Colonic mucosa (tissue), 4 donors: ENCODE measurements around the gene GATB. TPM values are rescaled to one million over a fixed set of nuclear protein-coding genes. Genes with fewer than 3 reads are reported as not detected.

Experiments used
- DNase-seq: peaks from one replicate; pipeline ENCODE4 v3.0.0-alpha.2; 2020
- H3K27ac ChIP-seq: fragments of 200-600 bp; one replicate; pipeline ENCODE4 v1.8.0; 2021
- H3K27me3 ChIP-seq: fragments of 200-600 bp; one replicate; pipeline ENCODE4 v1.8.0; 2021
- H3K36me3 ChIP-seq: fragments of 200-600 bp; one replicate; pipeline ENCODE4 v1.8.0; 2021
- H3K4me1 ChIP-seq: fragments of 200-600 bp; one replicate; pipeline ENCODE4 v1.8.0; 2021; ENCODE audit warnings: mild to moderate bottlenecking
- H3K4me3 ChIP-seq: fragments of 200-600 bp; one replicate; pipeline ENCODE4 v1.8.0; 2021
- H3K9ac ChIP-seq, 2 donors: one replicate each; pipeline ENCODE4 v1.7.0; 2013; ENCODE audit warnings: control low read depth in 2 of 2, low read depth in 2 of 2, low read length in 2 of 2
- H3K9me3 ChIP-seq: fragments of 200-600 bp; one replicate; pipeline ENCODE4 v1.8.0; 2021
- intact Hi-C: fragments of 100-400 bp; cut with DNase I; formaldehyde crosslinking; loops from one replicate; pipeline ENCODE4 v1.14.1; 2022
- total RNA-seq, 2 donors: library from RNA; stranded (reverse); fragmentation: NEBNext Ultra II Directional in 1 of 2; extraction: Animal tissue kit (Norgen Biotek cat#: 25700) in 1 of 2; gene quantifications; one replicate each; pipeline ENCODE4 v1.2.1, GENCODE V29; 2021
- TF ChIP-seq, protein P1 (sequence below): fragments of 200-600 bp; IDR thresholded peaks from one replicate; pipeline ENCODE4 v1.8.0; 2022; ENCODE audit warnings: antibody characterized with exemption, mild to moderate bottlenecking
- donor health status: healthy.
- donor health status: DM: no; HTN: no; CAD: no.
- donor health status: DM: no; HTN: no; CAD: no.

The GATB gene
- total RNA-seq, 2 donors from 2014 or later = 20.9 to 22.9 TPM

DNA sequence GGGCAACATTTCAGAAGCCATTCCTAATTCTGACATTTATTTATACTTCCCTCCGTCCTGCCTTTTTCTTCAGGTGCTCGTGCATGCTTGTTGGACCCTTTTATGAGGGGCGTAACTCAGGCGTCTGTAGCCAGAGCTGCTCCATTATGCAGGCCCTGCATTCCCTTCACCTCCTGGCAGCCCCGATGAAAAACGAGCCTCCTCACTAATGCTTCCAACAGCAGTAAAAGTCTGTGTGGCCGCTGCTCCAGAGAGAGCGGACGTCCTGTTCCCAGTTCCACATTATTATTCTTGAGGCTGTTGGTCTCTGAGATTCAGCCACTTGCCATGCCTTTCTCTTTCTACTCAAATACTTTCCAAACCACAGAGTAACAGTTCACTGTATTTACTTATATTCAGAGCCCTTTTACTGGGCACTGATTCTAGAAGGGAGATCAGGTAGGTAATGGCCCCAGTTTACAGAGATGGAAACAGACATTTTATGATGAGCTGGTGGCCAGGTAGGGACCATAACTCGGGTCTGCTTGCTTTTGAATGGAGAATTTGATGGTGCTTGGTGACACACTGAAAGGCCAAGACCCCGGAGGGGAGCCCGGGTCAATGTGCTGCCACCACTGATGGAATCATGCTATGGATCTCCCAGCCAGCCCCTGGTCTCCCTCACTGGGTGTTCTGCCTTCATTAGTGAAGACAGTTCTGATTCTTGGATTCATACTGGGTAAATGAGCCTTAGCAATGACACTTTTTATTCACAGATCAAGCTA, 101.0 kb downstream of the GATB start:
- TF ChIP-seq, protein P1, sequence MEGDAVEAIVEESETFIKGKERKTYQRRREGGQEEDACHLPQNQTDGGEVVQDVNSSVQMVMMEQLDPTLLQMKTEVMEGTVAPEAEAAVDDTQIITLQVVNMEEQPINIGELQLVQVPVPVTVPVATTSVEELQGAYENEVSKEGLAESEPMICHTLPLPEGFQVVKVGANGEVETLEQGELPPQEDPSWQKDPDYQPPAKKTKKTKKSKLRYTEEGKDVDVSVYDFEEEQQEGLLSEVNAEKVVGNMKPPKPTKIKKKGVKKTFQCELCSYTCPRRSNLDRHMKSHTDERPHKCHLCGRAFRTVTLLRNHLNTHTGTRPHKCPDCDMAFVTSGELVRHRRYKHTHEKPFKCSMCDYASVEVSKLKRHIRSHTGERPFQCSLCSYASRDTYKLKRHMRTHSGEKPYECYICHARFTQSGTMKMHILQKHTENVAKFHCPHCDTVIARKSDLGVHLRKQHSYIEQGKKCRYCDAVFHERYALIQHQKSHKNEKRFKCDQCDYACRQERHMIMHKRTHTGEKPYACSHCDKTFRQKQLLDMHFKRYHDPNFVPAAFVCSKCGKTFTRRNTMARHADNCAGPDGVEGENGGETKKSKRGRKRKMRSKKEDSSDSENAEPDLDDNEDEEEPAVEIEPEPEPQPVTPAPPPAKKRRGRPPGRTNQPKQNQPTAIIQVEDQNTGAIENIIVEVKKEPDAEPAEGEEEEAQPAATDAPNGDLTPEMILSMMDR = no peak
- Histone ChIP-seq H3K4me3 (no peak overlapping the region), H3K27ac (no peak overlapping the region), H3K36me3 (no peaks in the 10 kb centered on the region), H3K9me3 (no peaks in the 10 kb centered on the region), H3K27me3 (no peaks in the 10 kb centered on the region), H3K4me1 (no peaks in the 10 kb centered on the region), H3K9ac (no peak overlapping the region)
- DNase-seq = no peak
- intact Hi-C loops = no loop called here

DNA sequence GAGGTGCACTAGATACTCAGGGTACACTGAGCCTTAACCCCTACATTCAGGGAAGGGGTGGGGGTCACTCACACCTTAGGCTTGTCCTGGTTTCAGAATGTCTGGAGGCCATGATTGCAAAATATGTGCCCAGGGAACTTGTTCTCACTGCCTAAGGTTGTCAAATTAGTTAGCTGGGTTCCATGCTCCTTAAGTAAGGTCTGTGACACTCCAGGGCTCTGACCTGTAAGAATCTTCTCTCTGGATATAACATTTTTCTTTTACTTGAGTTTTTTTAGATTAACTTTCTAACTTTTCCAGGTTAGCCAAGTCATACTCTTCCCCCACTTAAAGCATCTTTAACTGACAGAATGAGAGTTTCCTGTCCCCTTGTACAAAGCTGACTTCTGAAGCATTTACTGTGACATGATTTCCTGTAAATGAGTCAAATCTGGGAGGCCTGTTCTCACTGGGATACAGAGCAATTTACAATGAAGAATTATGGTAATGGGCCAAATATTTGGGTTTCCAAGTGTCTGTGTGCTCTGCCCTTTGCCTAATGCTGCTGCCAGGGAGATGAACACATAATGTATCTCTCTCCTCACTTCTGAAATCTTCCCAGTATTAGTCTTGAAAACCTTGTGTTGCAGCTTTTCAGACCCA, 101.7 kb downstream of the GATB start:
- Histone ChIP-seq H3K27ac (no peak overlapping the region), H3K36me3 (no peaks in the 10 kb centered on the region), H3K4me1 (no peaks in the 10 kb centered on the region), H3K27me3 (no peaks in the 10 kb centered on the region), H3K9ac (no peak overlapping the region), H3K9me3 (no peaks in the 10 kb centered on the region), H3K4me3 (no peak overlapping the region)
- no peak for DNase-seq
- intact Hi-C loops = no loop called here
- TF ChIP-seq, protein P1 = no peak

DNA sequence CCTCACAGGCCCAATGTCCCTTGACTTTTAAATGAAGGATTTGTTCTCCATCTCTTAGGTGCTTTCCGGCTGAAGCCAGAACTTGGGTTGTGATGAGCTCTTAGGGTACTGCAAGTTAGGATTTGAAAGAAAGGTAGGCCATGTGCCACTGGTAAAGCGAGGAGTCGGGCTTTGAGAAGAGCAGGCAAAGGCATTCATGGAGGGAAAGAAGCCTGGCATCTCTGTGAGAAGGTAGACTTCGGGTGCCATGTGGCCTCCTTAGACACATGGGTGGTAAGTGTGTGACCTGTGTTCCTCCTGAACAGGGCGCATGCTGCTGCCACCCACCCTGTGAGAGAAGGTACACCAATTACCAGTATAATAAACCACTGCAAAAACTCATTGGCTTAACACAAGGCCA, 102.9 kb downstream of the GATB start:
- Histone ChIP-seq H3K36me3 (no peaks in the 10 kb centered on the region), H3K4me3 (no peak overlapping the region), H3K9ac (no peak overlapping the region), H3K27ac (no peak overlapping the region), H3K9me3 (no peaks in the 10 kb centered on the region), H3K27me3 (no peaks in the 10 kb centered on the region), H3K4me1 (no peaks in the 10 kb centered on the region)
- DNase-seq = no peak
- TF ChIP-seq, protein P1 = no peak
- intact Hi-C loops = no loop called here

DNA sequence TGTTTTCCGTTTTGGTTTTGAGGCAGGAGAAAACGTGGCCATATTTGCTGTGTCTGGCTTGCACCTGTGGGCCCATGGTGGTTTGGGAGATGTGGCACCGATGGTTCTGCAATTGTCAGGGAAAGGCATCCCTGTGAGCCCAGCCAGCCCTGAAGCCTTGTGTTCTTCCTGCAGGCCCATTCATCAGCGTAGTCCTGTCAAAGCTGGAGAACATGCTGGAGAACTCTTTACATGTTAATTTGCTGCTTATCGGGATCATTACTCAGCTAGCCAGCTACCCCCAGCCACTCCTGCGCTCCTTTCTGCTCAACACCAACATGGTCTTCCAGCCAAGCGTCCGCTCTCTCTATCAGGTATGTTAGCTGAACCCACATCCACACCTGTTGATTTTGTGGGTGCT, 104.7 kb downstream of the GATB start:
- H3K27ac ChIP-seq = no peak overlapping the region
- H3K9ac ChIP-seq = no peak overlapping the region
- H3K27me3 ChIP-seq = no peaks in the 10 kb centered on the region
- intact Hi-C loops = no loop called here
- TF ChIP-seq, protein P1 = no peak
- H3K36me3 ChIP-seq = no peaks in the 10 kb centered on the region
- H3K4me3 ChIP-seq = no peak overlapping the region
- no peak for DNase-seq
- H3K9me3 ChIP-seq = no peaks in the 10 kb centered on the region
- no peaks in the 10 kb centered on the region for H3K4me1 ChIP-seq

DNA sequence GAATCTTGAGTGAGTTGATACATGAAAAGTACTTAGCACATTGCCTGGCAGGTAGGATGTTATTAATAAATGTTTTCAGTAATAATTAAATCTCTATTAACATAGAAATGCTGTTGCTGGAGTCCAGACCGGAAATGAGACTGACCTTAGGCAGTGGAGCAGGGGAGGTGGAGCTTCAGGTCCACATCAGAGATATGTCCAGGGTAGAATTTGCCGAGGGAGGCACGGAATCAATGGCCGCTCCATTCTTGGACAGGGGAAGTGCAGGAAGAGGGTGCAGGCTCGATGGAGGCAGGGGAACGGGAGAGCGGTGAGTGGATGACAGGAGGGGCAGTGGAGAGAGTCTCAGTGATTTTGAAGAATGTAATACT, 107.3 kb downstream of the GATB start:
- no peak overlapping the region for H3K9ac ChIP-seq
- H3K36me3 ChIP-seq = no peaks in the 10 kb centered on the region
- no peaks in the 10 kb centered on the region for H3K9me3 ChIP-seq
- H3K27ac ChIP-seq = no peak overlapping the region
- no peak overlapping the region for H3K4me3 ChIP-seq
- TF ChIP-seq, protein P1 = no peak
- DNase-seq = no peak
- no peaks in the 10 kb centered on the region for H3K27me3 ChIP-seq
- H3K4me1 ChIP-seq = no peaks in the 10 kb centered on the region
- intact Hi-C loops = no loop called here
